Neural crest cell (in vitro differentiated cells): ENCODE measurements around the gene CYB561. TPM values are rescaled to one million over a fixed set of nuclear protein-coding genes. Genes with fewer than 3 reads are reported as not detected.

ENCODE experiments used
- DNase-seq: peaks from one replicate; pipeline ENCODE4 v3.0.0; 2021; ENCODE audit warnings: low read depth, mixed read lengths, low spot score
- H3K27ac Mint-ChIP-seq: one replicate; pipeline ENCODE4 v1.8.0; 2021; ENCODE audit warnings: mild to moderate bottlenecking, mixed read lengths; ENCODE audit not compliant: unreplicated experiment
- H3K27me3 Mint-ChIP-seq: 2 replicates; pipeline ENCODE4 v1.8.0; 2021; ENCODE audit warnings: low read depth, mild to moderate bottlenecking, mixed read lengths
- H3K36me3 Mint-ChIP-seq: 2 replicates; pipeline ENCODE4 v1.8.0; 2021; ENCODE audit warnings: low read depth, mild to moderate bottlenecking, mixed read lengths
- H3K4me1 Mint-ChIP-seq: 2 replicates; pipeline ENCODE4 v1.8.0; 2021; ENCODE audit warnings: mixed read lengths
- H3K4me3 Mint-ChIP-seq: one replicate; pipeline ENCODE4 v1.8.0; 2021; ENCODE audit warnings: mild to moderate bottlenecking, mixed read lengths
- H3K9me3 Mint-ChIP-seq: 2 replicates; pipeline ENCODE4 v1.8.0; 2021; ENCODE audit warnings: mixed read lengths
- CTCF ChIP-seq: fragments of 200-600 bp; sonication (generic); conservative IDR thresholded peaks from 2 replicates; pipeline ENCODE4 v1.5.0; 2021; ENCODE audit warnings: antibody characterized with exemption, mild to moderate bottlenecking
- total RNA-seq: library from RNA; stranded (reverse); gene quantifications from 2 replicates; pipeline ENCODE4 v1.2.1, GENCODE V29; 2021

CYB561 gene
- total RNA-seq, 1 donor from 2014 or later, result 12.2 TPM

GRCh38 chr17:63390090-63390489, 56.0 kb downstream of the CYB561 start:
- Mint-ChIP-seq H3K4me1 (no peaks in the 10 kb centered on the region), H3K36me3 (peaks cover 16% of the 10 kb centered on the region), H3K4me3 (no peak overlapping the region), H3K27ac (no peak overlapping the region), H3K27me3 (no peaks in the 10 kb centered on the region), H3K9me3 (no peaks in the 10 kb centered on the region)
- DNase-seq, result no peak
- TF ChIP-seq CTCF, result no peak

- H3K27me3 Mint-ChIP-seq, result no peaks in the 10 kb centered on the region
- no peak overlapping the region for H3K4me3 Mint-ChIP-seq
- no peak for TF ChIP-seq CTCF
- H3K36me3 Mint-ChIP-seq, result peaks cover 7% of the 10 kb centered on the region
- no peaks in the 10 kb centered on the region for H3K9me3 Mint-ChIP-seq
- no peaks in the 10 kb centered on the region for H3K4me1 Mint-ChIP-seq
- H3K27ac Mint-ChIP-seq, result no peak overlapping the region
- DNase-seq, result no peak
These were observed 58.3 kb downstream of the CYB561 start for GRCh38 chr17:63387656-63388340.

- H3K9me3 Mint-ChIP-seq, result peaks cover 1% of the 10 kb centered on the region
- H3K27me3 Mint-ChIP-seq, result no peaks in the 10 kb centered on the region
- peaks cover 4% of the 10 kb centered on the region for H3K4me1 Mint-ChIP-seq
- DNase-seq, result no peak
- H3K4me3 Mint-ChIP-seq, result no peak overlapping the region
- TF ChIP-seq CTCF, result no peak
- no peak overlapping the region for H3K27ac Mint-ChIP-seq
- peaks cover 12% of the 10 kb centered on the region for H3K36me3 Mint-ChIP-seq
These were observed 63.3 kb downstream of the CYB561 start for GRCh38 chr17:63382826-63383225.

Other genes with a start within 250 kb of the CYB561 start
- 0.42 and 0.61 TPM in 2 replicates for gene ACE, start 30.8 kb upstream of the CYB561 start, total RNA-seq
- gene KCNH6, start 77.1 kb upstream of the CYB561 start, total RNA-seq, result 0.12 TPM in 1 of 2 replicates, not detected in the other
- gene DCAF7, start 104.2 kb upstream of the CYB561 start, total RNA-seq, result 146 TPM in 2 replicates
- 24.3 and 24.4 TPM in 2 replicates for gene TACO1, start 154.6 kb upstream of the CYB561 start, total RNA-seq
- 26.0 and 28.0 TPM in 2 replicates for gene MAP3K3, start 176.1 kb upstream of the CYB561 start, total RNA-seq